Calu3 (cell line): ENCODE data around the gene CNGB1. TPM values are rescaled to one million over a fixed set of nuclear protein-coding genes. Genes with fewer than 3 reads are reported as not detected.

Experiments used
- BruUV-seq: library from RNA; stranded (reverse); fragments of 400-500 nt; replicated peaks from 2 replicates; lab custom pipeline; 2021; lab: Mats Ljungman, UMichigan
- CTCF ChIA-PET: fragments of 300-600 bp; sonication (Branson Sonifier 250); formaldehyde crosslinking; loops from one replicate; lab custom pipeline; 2022; ENCODE audit warnings: antibody characterized with exemption; lab: Charles Lee
- DNase-seq: peaks from one replicate; pipeline ENCODE4 v3.0.0; 2022
- H3K27ac Mint-ChIP-seq: one replicate; pipeline ENCODE4 v1.8.0; 2022; ENCODE audit warnings: mixed read lengths; ENCODE audit not compliant: unreplicated experiment
- H3K27me3 Mint-ChIP-seq: one replicate; pipeline ENCODE4 v1.8.0; 2022; ENCODE audit warnings: mixed read lengths; ENCODE audit not compliant: unreplicated experiment
- H3K36me3 Mint-ChIP-seq: one replicate; pipeline ENCODE4 v1.8.0; 2022; ENCODE audit warnings: mild to moderate bottlenecking, moderate library complexity, mixed read lengths; ENCODE audit not compliant: insufficient read depth, unreplicated experiment
- H3K4me1 Mint-ChIP-seq: one replicate; pipeline ENCODE4 v1.8.0; 2022; ENCODE audit warnings: mild to moderate bottlenecking, low read depth, mixed read lengths; ENCODE audit not compliant: unreplicated experiment
- H3K4me3 Mint-ChIP-seq: one replicate; pipeline ENCODE4 v1.8.0; 2022; ENCODE audit warnings: mild to moderate bottlenecking, low read depth, moderate library complexity, mixed read lengths; ENCODE audit not compliant: unreplicated experiment
- H3K9me3 Mint-ChIP-seq: one replicate; pipeline ENCODE4 v1.8.0; 2022; ENCODE audit warnings: low read depth, mixed read lengths; ENCODE audit not compliant: unreplicated experiment
- intact Hi-C: fragments of 100-400 bp; cut with micrococcal nuclease; formaldehyde crosslinking; loops from one replicate; pipeline ENCODE4 v1.10.0; 2022; ENCODE audit not compliant: unreplicated experiment
- total RNA-seq: library from RNA; stranded (reverse); gene quantifications from 2 replicates; pipeline ENCODE4 v1.2.3, GENCODE V29; 2022
- TF ChIP-seq, protein P1 (sequence below): fragments of 200-600 bp; IDR thresholded peaks from one replicate; pipeline ENCODE4 v1.8.0; 2022; ENCODE audit warnings: antibody characterized with exemption; ENCODE audit not compliant: unreplicated experiment

Gene CNGB1
- total RNA-seq, 1 experiment from 2014 or later, result 0.19 TPM

DNA sequence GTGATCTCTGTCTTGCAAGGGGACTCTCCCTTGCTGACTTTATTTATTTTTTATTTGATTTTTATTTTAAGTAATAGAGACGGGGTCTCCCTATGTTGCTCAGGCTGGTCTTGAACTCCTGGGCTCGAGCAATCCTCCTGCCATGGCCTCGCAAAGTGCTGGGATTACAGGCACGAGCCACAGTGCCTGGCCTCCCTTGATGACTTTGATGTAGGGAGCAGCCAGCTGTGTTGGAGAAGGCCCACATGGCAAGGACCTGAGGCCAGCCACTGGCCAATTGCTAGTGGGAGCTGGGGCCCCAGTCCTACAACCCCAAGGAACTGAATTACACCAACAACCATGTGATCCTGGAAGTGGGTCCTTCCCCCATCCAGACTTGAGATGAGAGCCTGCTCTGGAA lies 81.8 kb downstream of the CNGB1 start:
- no peak overlapping the region for H3K27ac Mint-ChIP-seq
- H3K9me3 Mint-ChIP-seq, result peaks cover 2% of the 10 kb centered on the region
- peaks cover 38% of the 10 kb centered on the region for H3K4me1 Mint-ChIP-seq
- peaks cover 13% of the 10 kb centered on the region for H3K36me3 Mint-ChIP-seq
- peaks cover 11% of the 10 kb centered on the region for H3K27me3 Mint-ChIP-seq
- CTCF ChIA-PET, result no interaction called here
- no TSS peak for BruUV-seq
- TF ChIP-seq, protein P1, sequence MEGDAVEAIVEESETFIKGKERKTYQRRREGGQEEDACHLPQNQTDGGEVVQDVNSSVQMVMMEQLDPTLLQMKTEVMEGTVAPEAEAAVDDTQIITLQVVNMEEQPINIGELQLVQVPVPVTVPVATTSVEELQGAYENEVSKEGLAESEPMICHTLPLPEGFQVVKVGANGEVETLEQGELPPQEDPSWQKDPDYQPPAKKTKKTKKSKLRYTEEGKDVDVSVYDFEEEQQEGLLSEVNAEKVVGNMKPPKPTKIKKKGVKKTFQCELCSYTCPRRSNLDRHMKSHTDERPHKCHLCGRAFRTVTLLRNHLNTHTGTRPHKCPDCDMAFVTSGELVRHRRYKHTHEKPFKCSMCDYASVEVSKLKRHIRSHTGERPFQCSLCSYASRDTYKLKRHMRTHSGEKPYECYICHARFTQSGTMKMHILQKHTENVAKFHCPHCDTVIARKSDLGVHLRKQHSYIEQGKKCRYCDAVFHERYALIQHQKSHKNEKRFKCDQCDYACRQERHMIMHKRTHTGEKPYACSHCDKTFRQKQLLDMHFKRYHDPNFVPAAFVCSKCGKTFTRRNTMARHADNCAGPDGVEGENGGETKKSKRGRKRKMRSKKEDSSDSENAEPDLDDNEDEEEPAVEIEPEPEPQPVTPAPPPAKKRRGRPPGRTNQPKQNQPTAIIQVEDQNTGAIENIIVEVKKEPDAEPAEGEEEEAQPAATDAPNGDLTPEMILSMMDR, result no peak
- H3K4me3 Mint-ChIP-seq, result no peak overlapping the region
- intact Hi-C loops, result no loop called here
- no peak for DNase-seq

GRCh38 chr16:57888128-57888527 lies 82.8 kb downstream of the CNGB1 start:
- Mint-ChIP-seq H3K27ac (no peak overlapping the region), H3K27me3 (peaks cover 21% of the 10 kb centered on the region), H3K4me3 (no peak overlapping the region), H3K4me1 (peaks cover 28% of the 10 kb centered on the region), H3K9me3 (no peaks in the 10 kb centered on the region), H3K36me3 (peaks cover 6% of the 10 kb centered on the region)
- no TSS peak for BruUV-seq
- no peak for DNase-seq
- TF ChIP-seq, protein P1, result no peak
- intact Hi-C loops, result no loop called here
- CTCF ChIA-PET, result no interaction called here

DNA sequence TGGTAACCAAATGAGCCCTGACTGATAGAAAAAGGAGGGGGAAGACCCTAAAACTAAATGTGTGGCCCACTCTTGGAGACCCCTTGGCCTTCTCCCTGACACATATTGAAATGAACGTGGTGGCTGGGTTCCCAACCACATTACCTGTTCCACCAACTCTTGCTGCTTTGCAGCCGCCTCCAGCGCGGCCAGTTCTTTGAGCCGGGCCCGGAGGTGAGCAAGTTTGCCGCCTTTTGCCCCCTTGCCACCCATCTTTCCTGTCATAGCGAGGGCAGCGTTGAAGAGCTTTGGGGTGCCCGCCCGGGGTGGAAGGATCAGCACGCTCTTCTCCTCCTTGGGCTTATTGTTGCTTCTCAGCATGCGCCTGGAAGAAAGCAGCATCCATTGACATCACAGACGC lies 83.2 kb downstream of the CNGB1 start:
- Mint-ChIP-seq H3K36me3 (peaks cover 3% of the 10 kb centered on the region), H3K4me1 (peaks cover 24% of the 10 kb centered on the region), H3K4me3 (no peak overlapping the region), H3K9me3 (no peaks in the 10 kb centered on the region), H3K27me3 (peaks cover 25% of the 10 kb centered on the region), H3K27ac (no peak overlapping the region)
- BruUV-seq, result no TSS peak
- TF ChIP-seq, protein P1, result no peak
- CTCF ChIA-PET, result no interaction called here
- intact Hi-C loops, result no loop called here
- no peak for DNase-seq

DNA sequence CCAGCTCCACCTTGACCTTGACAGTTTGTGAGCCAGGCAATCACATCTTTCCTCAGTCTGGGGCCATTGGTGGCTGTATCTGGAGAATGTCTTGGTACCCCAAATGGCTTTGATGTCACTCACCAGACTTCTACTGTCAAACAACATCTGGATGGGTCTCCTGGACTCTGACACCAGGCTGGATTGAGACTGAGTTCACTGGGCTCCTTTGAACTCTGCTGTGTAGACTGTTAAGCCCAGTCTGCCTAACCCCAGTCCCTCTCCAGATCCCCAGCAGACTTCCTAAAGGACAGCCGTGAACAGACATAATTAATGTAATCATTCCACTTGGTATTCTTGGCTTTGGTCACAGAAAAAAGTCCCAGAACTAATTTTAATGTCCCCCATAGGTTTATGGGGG lies 84.5 kb downstream of the CNGB1 start:
- BruUV-seq, result no TSS peak
- H3K4me3 Mint-ChIP-seq, result no peak overlapping the region
- H3K27me3 Mint-ChIP-seq, result peaks cover 25% of the 10 kb centered on the region
- TF ChIP-seq, protein P1, result no peak
- H3K27ac Mint-ChIP-seq, result no peak overlapping the region
- H3K36me3 Mint-ChIP-seq, result no peaks in the 10 kb centered on the region
- peaks cover 14% of the 10 kb centered on the region for H3K4me1 Mint-ChIP-seq
- CTCF ChIA-PET, result no interaction called here
- intact Hi-C loops, result no loop called here
- no peak for DNase-seq
- no peaks in the 10 kb centered on the region for H3K9me3 Mint-ChIP-seq
